ENCODE data around the gene C16orf54. TPM values are rescaled to one million over a fixed set of nuclear protein-coding genes. Genes with fewer than 3 reads are reported as not detected.

The C16orf54 gene
- total RNA-seq, 2 donors from 2014 or later: 0.33 to 0.52 TPM

GRCh38 chr16:29702269-29702668 lies 43.5 kb downstream of the C16orf54 start:
- ATAC-seq: no peak
- no peak overlapping the region for H3K27ac ChIP-seq
- H3K9me3 ChIP-seq: no peaks in the 10 kb centered on the region
- intact Hi-C loops (cut with DNase I): loop anchor here (10.0 kb wide), 1 partner anchor 303 kb away; no protein-coding TSS in a partner anchor
- H3K4me1 ChIP-seq: no peaks in the 10 kb centered on the region
- 59 to 60% methylated on average over 13 of the region's 13 CpGs for WGBS, 2 donors
- H3K27me3 ChIP-seq: no peaks in the 10 kb centered on the region
- no peak for TF ChIP-seq POLR2A (IDR thresholded peaks at IDR 0.05)
- TF ChIP-seq CTCF (IDR thresholded peaks at IDR 0.05): no peak
- H3K4me3 ChIP-seq: no peak overlapping the region
- no peaks in the 10 kb centered on the region for H3K36me3 ChIP-seq (replicated peaks in 1 of 2; ENCODE audit: insufficient read depth in 1 of 2, low read depth in 2 of 2)
- DNase-seq: no peak

- intact Hi-C loops (cut with DNase I): loop anchor here (10.0 kb wide), 1 partner anchor 304 kb away; no protein-coding TSS in a partner anchor
- Histone ChIP-seq H3K27ac (no peak overlapping the region), H3K27me3 (no peaks in the 10 kb centered on the region), H3K4me3 (no peak overlapping the region), H3K4me1 (no peaks in the 10 kb centered on the region), H3K36me3 (replicated peaks in 1 of 2; ENCODE audit: insufficient read depth in 1 of 2, low read depth in 2 of 2) (no peaks in the 10 kb centered on the region), H3K9me3 (no peaks in the 10 kb centered on the region)
- ATAC-seq: no peak
- 80 to 83% methylated on average over 5 of the region's 5 CpGs for WGBS, 2 donors
- no peak for TF ChIP-seq CTCF (IDR thresholded peaks at IDR 0.05)
- no peak for DNase-seq
These were observed 44.6 kb downstream of the C16orf54 start for GRCh38 chr16:29701214-29701555.

- Histone ChIP-seq H3K27me3 (no peaks in the 10 kb centered on the region), H3K4me1 (no peaks in the 10 kb centered on the region), H3K9me3 (no peaks in the 10 kb centered on the region), H3K4me3 (no peak overlapping the region), H3K36me3 (replicated peaks in 1 of 2; ENCODE audit: insufficient read depth in 1 of 2, low read depth in 2 of 2) (no peaks in the 10 kb centered on the region), H3K27ac (no peak overlapping the region)
- intact Hi-C loops (cut with DNase I): loop anchor here (10.0 kb wide), 1 partner anchor 304 kb away; no protein-coding TSS in a partner anchor
- DNase-seq (peak; percentile 76 to 82 (median 80)), ATAC-seq (peak; percentile 93)
- TF ChIP-seq POLR2A (IDR thresholded peaks at IDR 0.05): no peak
- peak; percentile 83 to 97 (median 88) for TF ChIP-seq CTCF (IDR thresholded peaks at IDR 0.05)
- WGBS, 2 donors: 11 to 14% methylated on average over 14 of the region's 14 CpGs
These were observed 45.4 kb downstream of the C16orf54 start for GRCh38 chr16:29700253-29700987.

- H3K27ac ChIP-seq: no peak overlapping the region
- no peak for DNase-seq
- 53 to 63% methylated on average over 6 to 11 of the region's 11 CpGs for WGBS, 2 donors
- intact Hi-C loops (cut with DNase I): loop anchor here (10.0 kb wide), 2 partner anchors 305 to 325 kb away; partner anchors contain the start of gene C16orf92
- H3K4me1 ChIP-seq: no peaks in the 10 kb centered on the region
- no peaks in the 10 kb centered on the region for H3K9me3 ChIP-seq
- no peak for ATAC-seq
- H3K36me3 ChIP-seq (replicated peaks in 1 of 2; ENCODE audit: insufficient read depth in 1 of 2, low read depth in 2 of 2): no peaks in the 10 kb centered on the region
- TF ChIP-seq POLR2A (IDR thresholded peaks at IDR 0.05) (no peak), CTCF (IDR thresholded peaks at IDR 0.05) (no peak)
- H3K4me3 ChIP-seq: no peak overlapping the region
- no peaks in the 10 kb centered on the region for H3K27me3 ChIP-seq
These were observed 46.2 kb downstream of the C16orf54 start for GRCh38 chr16:29699324-29700219.

Data from body of pancreas (tissue), 4 donors.